ENCODE measurements around the gene CA10. TPM values are rescaled to one million over a fixed set of nuclear protein-coding genes. Genes with fewer than 3 reads are reported as not detected.

The CA10 gene
- total and polyA plus RNA-seq, 9 of the 15 experiments (the other 6 are each of a cell fraction or from before 2014, with no cell fraction given): not detected

DNA sequence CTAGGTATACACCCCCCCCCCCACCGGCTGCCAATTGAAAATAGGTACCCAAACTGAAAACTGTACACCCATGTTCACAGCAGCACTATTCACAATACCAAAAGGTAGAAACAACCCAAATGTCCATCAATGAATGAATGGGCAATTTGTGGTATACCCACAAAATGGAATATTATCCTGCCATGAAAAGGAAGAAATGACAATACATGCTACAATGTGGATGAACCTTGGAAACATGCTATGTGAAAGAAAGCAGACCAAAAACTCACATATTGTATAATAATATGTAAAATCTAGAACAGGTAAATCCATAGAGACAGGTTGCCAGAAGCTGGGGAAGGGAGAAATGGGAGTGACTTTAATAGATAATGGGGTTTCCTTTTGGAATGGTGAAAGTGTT is 480.6 kb downstream of the CA10 start (continued):
- no peak for TF ChIP-seq ZNF184 (CRISPR knock-in tag; IDR thresholded peaks at IDR 0.05)

DNA sequence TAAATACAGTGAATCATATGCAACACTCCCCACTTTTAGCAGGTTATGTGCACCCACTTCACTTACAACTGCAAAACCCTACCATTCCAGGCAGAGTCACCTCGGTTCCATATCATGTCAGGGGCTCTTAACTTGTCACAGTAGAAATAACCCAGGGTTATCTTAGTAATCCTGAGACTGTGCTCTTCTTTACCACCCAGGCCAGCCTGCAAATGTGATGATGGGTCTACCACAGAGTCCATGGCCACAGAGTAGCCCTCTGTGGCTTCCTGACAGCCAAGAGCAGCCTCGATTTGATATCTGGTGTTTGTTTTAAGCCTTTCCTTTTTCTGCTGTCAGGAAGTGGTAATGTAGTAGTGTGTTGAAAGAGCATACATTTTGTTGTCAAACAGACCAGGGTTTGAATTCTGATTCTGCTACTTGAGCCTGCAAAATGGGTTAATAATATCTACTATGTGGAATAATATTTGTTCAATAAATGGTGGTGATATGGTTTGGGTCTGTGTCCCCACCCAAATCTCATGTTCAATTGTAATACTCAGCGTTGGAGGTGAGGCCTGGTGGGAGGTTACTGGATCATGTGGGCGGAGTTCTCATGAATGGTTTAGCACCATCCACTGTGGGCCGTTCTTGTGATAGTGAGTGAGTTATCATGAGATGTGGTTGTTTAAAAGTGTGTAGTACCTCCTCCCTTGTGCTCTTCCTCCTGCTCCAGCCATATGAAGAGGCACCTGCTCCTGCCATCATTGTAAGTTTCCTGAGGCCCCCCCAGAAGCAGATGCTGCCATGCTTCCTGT is 481.6 kb downstream of the CA10 start:
- Histone ChIP-seq H3K9ac (ENCODE audit: insufficient read depth in 1 of 2, low read depth in 2 of 2, low read length in 2 of 2) (no peak overlapping the region), H3K79me2 (ENCODE audit: control insufficient read depth, insufficient read depth, low read length) (no peaks in the 10 kb centered on the region), H3K9me3 (replicated peaks; ENCODE audit: control insufficient read depth, insufficient read depth, low read depth, low read length) (no peaks in the 10 kb centered on the region), H3K4me1 (replicated peaks in 1 of 2; ENCODE audit: control insufficient read depth in 2 of 2, insufficient read depth in 2 of 2, low read length in 2 of 2) (no peaks in the 10 kb centered on the region), H3K4me2 (ENCODE audit: insufficient read depth, low read length) (no peak overlapping the region), H3K27me3 (ENCODE audit: control insufficient read depth in 2 of 2, insufficient read depth in 2 of 2, low read length in 2 of 2) (no peaks in the 10 kb centered on the region), H3K27ac (ENCODE audit: extremely low read depth, low read depth, low read length) (no peak overlapping the region), H4K20me1 (replicated peaks; ENCODE audit: control insufficient read depth, insufficient read depth, low read length) (no peaks in the 10 kb centered on the region), H3K4me3 (no peak overlapping the region), H3K36me3 (ENCODE audit: control insufficient read depth, insufficient read depth, low read length) (no peaks in the 10 kb centered on the region), H2AFZ (ENCODE audit: low read depth, low read length) (no peak overlapping the region), H3K9me1 (ENCODE audit: control insufficient read depth, insufficient read depth, low read length) (no peaks in the 10 kb centered on the region)
- DNase-seq (ENCODE audit: extremely low read depth in 1 of 4, low spot score in 3 of 4): no peak
- intact Hi-C loops (cut with micrococcal nuclease): no loop called here
- WGBS (ENCODE audit: insufficient coverage, low coverage, missing lambda C conversion rate): 0% methylated on average over 5 of the region's 5 CpGs
- BruUV-seq (replicated peaks): no TSS peak
- TF ChIP-seq CC2D1A (IDR thresholded peaks at IDR 0.05): no peak
- TF ChIP-seq, protein P1, sequence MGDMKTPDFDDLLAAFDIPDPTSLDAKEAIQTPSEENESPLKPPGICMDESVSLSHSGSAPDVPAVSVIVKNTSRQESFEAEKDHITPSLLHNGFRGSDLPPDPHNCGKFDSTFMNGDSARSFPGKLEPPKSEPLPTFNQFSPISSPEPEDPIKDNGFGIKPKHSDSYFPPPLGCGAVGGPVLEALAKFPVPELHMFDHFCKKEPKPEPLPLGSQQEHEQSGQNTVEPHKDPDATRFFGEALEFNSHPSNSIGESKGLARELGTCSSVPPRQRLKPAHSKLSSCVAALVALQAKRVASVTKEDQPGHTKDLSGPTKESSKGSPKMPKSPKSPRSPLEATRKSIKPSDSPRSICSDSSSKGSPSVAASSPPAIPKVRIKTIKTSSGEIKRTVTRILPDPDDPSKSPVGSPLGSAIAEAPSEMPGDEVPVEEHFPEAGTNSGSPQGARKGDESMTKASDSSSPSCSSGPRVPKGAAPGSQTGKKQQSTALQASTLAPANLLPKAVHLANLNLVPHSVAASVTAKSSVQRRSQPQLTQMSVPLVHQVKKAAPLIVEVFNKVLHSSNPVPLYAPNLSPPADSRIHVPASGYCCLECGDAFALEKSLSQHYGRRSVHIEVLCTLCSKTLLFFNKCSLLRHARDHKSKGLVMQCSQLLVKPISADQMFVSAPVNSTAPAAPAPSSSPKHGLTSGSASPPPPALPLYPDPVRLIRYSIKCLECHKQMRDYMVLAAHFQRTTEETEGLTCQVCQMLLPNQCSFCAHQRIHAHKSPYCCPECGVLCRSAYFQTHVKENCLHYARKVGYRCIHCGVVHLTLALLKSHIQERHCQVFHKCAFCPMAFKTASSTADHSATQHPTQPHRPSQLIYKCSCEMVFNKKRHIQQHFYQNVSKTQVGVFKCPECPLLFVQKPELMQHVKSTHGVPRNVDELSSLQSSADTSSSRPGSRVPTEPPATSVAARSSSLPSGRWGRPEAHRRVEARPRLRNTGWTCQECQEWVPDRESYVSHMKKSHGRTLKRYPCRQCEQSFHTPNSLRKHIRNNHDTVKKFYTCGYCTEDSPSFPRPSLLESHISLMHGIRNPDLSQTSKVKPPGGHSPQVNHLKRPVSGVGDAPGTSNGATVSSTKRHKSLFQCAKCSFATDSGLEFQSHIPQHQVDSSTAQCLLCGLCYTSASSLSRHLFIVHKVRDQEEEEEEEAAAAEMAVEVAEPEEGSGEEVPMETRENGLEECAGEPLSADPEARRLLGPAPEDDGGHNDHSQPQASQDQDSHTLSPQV (IDR thresholded peaks at IDR 0.05): no peak
- ChIA-PET CTCF (ENCODE audit: low intra/inter-chr PET ratio) (interaction anchor here (0.6 kb wide), 1 partner anchor 91 kb away, joined by 3 read pairs; no protein-coding TSS in a partner anchor), POLR2A (no interaction called here)
- no peak for ATAC-seq
- in situ Hi-C loops (cut with MboI): no loop called here
- no peak for FAIRE-seq

Data from K562 (cell line).